Fibroblast of lung (primary cell): ENCODE measurements around the gene SEPTIN5. TPM values are rescaled to one million over a fixed set of nuclear protein-coding genes. Genes with fewer than 3 reads are reported as not detected.
"Not testable (repeated sequence)": the region's sequence is repeated elsewhere in the genome, so short reads cannot be mapped to it uniquely, and the experiment has no call there.

ENCODE experiments used
- DNase-seq, 2 donors: peaks; one replicate each; pipeline versions ENCODE4 v3.0.0 to v3.0.0-alpha.2; 2010; ENCODE audit warnings: low read depth in 2 of 2
- H2AFZ ChIP-seq: 2 replicates; pipeline ENCODE4 v1.5.1; 2012; ENCODE audit warnings: low read length, control low read depth, inconsistent platforms
- H3K27ac ChIP-seq: 2 replicates; pipeline ENCODE4 v1.5.1; 2011; ENCODE audit warnings: low read length, control low read depth; ENCODE audit not compliant: insufficient read depth
- H3K27me3 ChIP-seq: 2 replicates; pipeline ENCODE4 v1.5.1; 2011; ENCODE audit warnings: mild to moderate bottlenecking, low read length; ENCODE audit not compliant: control insufficient read depth, insufficient read depth
- H3K36me3 ChIP-seq: 2 replicates; pipeline ENCODE4 v1.5.1; 2011; ENCODE audit warnings: low read length; ENCODE audit not compliant: control insufficient read depth, insufficient read depth
- H3K4me1 ChIP-seq: 2 replicates; pipeline ENCODE4 v1.5.1; 2011; ENCODE audit warnings: low read length; ENCODE audit not compliant: control insufficient read depth, insufficient read depth; ENCODE audit errors: extremely low read depth
- H3K4me2 ChIP-seq: 2 replicates; pipeline ENCODE4 v1.5.1; 2011; ENCODE audit warnings: low read length, control low read depth; ENCODE audit not compliant: insufficient read depth; ENCODE audit errors: extremely low read depth
- H3K4me3 ChIP-seq, 4 experiments: fragments of 200-600 bp in 1 of 4; sonication (generic) in 1 of 4; replicated peaks in 1 of 4; 2 replicates each; pipeline ENCODE4 v1.5.1; 2011 to 2016; ENCODE audit warnings: low read length in 4 of 4, low read depth in 3 of 4, mild to moderate bottlenecking in 3 of 4, control low read depth in 2 of 4, inconsistent platforms in 1 of 4, mixed read lengths in 1 of 4; ENCODE audit not compliant: insufficient read depth in 1 of 4; ENCODE audit errors: control extremely low read depth in 1 of 4
- H3K79me2 ChIP-seq: 2 replicates; pipeline ENCODE4 v1.5.1; 2012; ENCODE audit warnings: mild to moderate bottlenecking, low read length, inconsistent platforms; ENCODE audit not compliant: control insufficient read depth, insufficient read depth
- H3K9ac ChIP-seq: 2 replicates; pipeline ENCODE4 v1.5.1; 2011; ENCODE audit warnings: mild to moderate bottlenecking, low read length, control low read depth; ENCODE audit not compliant: insufficient read depth
- H3K9me3 ChIP-seq: 2 replicates; pipeline ENCODE4 v1.5.1; 2012; ENCODE audit warnings: low read depth, low read length; ENCODE audit not compliant: control insufficient read depth, insufficient read depth
- H4K20me1 ChIP-seq: 2 replicates; pipeline ENCODE4 v1.5.1; 2011; ENCODE audit warnings: low read length; ENCODE audit not compliant: control insufficient read depth, insufficient read depth; ENCODE audit errors: extremely low read depth
- EZH2 ChIP-seq: IDR thresholded peaks from 2 replicates; pipeline ENCODE4 v1.5.1; 2012; ENCODE audit warnings: low read length, control low read depth, mild to moderate bottlenecking; ENCODE audit errors: missing control alignments
- polyA plus RNA-seq, 2 donors: library from polyadenylated mRNA; depleted of rRNA in 1 of 2; stranded (reverse) in 1 of 2; unstranded in 1 of 2; fragments of >200 nt; gene quantifications; 2 replicates each; pipeline ENCODE4 v1.2.1, GENCODE V29; 2011 to 2012; ENCODE audit warnings: missing spikeins in 1 of 2
- total RNA-seq: library from RNA; depleted of rRNA; stranded (reverse); fragments of >200 nt; gene quantifications from 2 replicates; pipeline ENCODE4 v1.2.1, GENCODE V29; 2014
- TF ChIP-seq, protein P1 (sequence below), 2 donors: IDR thresholded peaks in 1 of 2; conservative IDR thresholded peaks in 1 of 2; 1 replicate in 1 of 2; 2 replicates in 1 of 2; pipeline ENCODE4 v1.5.1; 2011 to 2012; ENCODE audit warnings: low read length in 2 of 2, control low read depth in 1 of 2, inconsistent platforms in 1 of 2, low read depth in 1 of 2, mild to moderate bottlenecking in 1 of 2

SEPTIN5 gene
- total and polyA plus RNA-seq, 2 donors (not counting 1 experiment from before 2014, with no cell fraction given), result 14.5 to 25.8 TPM

DNA sequence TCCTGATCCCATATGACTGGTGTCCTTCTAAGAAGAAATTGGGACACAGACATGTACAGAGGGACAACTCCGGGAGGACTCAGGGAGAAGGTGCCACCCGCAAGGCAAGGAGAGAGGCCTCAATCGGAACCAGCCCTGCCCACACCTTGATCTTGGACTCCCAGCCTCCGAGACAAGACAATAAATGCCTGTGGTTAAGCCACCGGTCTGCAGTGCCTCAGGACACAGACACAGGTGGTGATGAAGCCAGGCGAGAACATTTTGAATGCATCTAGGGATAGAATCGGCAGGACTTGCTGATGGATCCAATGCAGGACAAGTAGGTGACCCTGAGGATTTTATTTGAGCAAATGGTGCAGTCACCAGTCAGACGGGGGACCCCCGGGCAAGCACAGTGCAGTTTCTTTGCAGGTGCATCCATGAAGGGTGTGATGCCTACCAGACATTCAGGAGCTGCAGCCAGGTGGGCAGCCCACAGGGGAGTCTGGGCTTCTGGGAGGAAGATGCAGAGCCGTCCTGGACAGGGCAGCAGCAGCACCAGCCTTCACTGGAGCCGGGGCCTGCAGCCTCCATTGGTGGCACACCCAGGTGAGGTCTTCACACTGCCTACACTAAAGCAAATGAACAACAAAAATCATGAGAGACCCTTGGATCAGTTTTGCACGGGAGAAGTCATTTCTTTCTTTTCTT is 20.2 kb upstream of the SEPTIN5 start:
- Histone ChIP-seq H3K27me3 (no peaks in the 10 kb centered on the region), H3K4me3 (no peak overlapping the region), H3K27ac (no peak overlapping the region), H3K4me2 (no peak overlapping the region), H3K36me3 (no peaks in the 10 kb centered on the region), H3K4me1 (no peaks in the 10 kb centered on the region), H4K20me1 (no peaks in the 10 kb centered on the region), H2AFZ (no peak overlapping the region), H3K79me2 (no peaks in the 10 kb centered on the region), H3K9ac (no peak overlapping the region), H3K9me3 (no peaks in the 10 kb centered on the region)
- TF ChIP-seq, protein P1, sequence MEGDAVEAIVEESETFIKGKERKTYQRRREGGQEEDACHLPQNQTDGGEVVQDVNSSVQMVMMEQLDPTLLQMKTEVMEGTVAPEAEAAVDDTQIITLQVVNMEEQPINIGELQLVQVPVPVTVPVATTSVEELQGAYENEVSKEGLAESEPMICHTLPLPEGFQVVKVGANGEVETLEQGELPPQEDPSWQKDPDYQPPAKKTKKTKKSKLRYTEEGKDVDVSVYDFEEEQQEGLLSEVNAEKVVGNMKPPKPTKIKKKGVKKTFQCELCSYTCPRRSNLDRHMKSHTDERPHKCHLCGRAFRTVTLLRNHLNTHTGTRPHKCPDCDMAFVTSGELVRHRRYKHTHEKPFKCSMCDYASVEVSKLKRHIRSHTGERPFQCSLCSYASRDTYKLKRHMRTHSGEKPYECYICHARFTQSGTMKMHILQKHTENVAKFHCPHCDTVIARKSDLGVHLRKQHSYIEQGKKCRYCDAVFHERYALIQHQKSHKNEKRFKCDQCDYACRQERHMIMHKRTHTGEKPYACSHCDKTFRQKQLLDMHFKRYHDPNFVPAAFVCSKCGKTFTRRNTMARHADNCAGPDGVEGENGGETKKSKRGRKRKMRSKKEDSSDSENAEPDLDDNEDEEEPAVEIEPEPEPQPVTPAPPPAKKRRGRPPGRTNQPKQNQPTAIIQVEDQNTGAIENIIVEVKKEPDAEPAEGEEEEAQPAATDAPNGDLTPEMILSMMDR (conservative IDR thresholded peaks at IDR 0.05 in 1 of 2, IDR thresholded peaks at IDR 0.05 in 1 of 2; ENCODE audit: low read depth in 1 of 2, low read length in 2 of 2), result no peak
- no peak for TF ChIP-seq EZH2
- no peak for DNase-seq

DNA sequence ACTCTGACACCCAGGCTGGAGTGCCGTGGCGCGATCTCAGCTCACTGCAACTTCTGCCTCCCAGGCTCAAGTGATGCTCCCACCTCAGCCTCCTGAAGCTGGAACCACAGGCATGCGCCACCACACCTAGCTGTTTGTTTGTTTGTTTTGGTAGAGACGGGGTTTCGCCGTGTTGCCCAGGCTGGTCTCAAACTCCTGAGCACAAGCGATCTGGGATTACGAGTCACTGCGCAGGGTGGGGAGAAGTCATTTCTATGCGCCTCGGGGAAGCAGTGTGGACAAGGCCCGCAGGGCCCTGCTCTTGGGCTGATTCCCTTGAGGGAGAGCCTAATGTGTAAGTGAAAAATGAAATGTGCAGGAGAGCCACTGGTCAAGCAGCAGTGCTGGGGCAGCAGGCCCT is 19.6 kb upstream of the SEPTIN5 start:
- H3K4me1 ChIP-seq, result no peaks in the 10 kb centered on the region
- no peaks in the 10 kb centered on the region for H3K36me3 ChIP-seq
- H4K20me1 ChIP-seq, result no peaks in the 10 kb centered on the region
- no peak overlapping the region for H2AFZ ChIP-seq
- H3K79me2 ChIP-seq, result no peaks in the 10 kb centered on the region
- TF ChIP-seq, protein P1 (conservative IDR thresholded peaks at IDR 0.05 in 1 of 2, IDR thresholded peaks at IDR 0.05 in 1 of 2; ENCODE audit: low read depth in 1 of 2, low read length in 2 of 2), result no peak
- no peak for TF ChIP-seq EZH2
- no peak overlapping the region for H3K4me3 ChIP-seq
- DNase-seq, result no peak
- H3K9me3 ChIP-seq, result no peaks in the 10 kb centered on the region
- H3K27ac ChIP-seq, result no peak overlapping the region
- no peak overlapping the region for H3K9ac ChIP-seq
- no peak overlapping the region for H3K4me2 ChIP-seq
- H3K27me3 ChIP-seq, result no peaks in the 10 kb centered on the region

DNA sequence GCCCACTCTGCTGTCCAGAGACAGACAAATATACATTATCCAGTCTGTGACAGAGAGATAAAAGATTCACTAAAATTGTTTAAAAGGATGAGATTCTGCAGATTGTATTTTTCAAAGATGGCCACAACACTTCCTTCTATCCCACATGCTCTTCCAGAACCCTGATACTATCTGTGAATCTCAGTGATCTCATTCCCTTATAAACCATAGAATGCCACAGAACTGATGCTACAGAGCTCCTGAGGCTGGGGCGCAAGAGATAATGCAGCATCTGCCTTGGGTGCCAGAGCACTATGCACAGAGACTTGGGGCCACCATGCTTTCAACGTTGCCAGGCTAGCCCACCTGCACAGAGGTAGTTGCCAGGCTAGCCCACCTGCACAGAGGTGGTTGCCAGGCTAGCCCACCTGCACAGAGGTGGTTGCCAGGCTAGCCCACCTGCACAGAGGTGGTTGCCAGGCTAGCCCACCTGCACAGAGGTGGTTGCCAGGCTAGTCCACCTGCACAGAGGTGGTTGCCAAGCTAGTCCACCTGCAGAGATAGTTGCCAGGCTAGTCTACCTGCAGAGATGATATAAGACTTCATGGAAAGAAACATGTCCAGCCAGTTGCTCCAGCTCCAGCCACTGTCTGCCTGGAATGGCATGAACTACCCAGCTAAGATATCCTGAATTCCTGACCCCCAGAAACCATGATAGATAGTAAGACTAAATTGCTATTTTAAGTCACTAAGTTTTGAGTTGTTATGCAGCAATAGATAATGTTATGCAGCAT is 17.6 kb upstream of the SEPTIN5 start:
- Histone ChIP-seq H3K9me3 (no peaks in the 10 kb centered on the region), H3K4me2 (no peak overlapping the region), H3K27ac (no peak overlapping the region), H3K4me1 (no peaks in the 10 kb centered on the region), H3K9ac (no peak overlapping the region), H3K79me2 (no peaks in the 10 kb centered on the region), H2AFZ (no peak overlapping the region), H4K20me1 (no peaks in the 10 kb centered on the region), H3K36me3 (no peaks in the 10 kb centered on the region), H3K4me3 (no peak overlapping the region), H3K27me3 (no peaks in the 10 kb centered on the region)
- TF ChIP-seq, protein P1 (conservative IDR thresholded peaks at IDR 0.05 in 1 of 2, IDR thresholded peaks at IDR 0.05 in 1 of 2; ENCODE audit: low read depth in 1 of 2, low read length in 2 of 2), result no peak
- TF ChIP-seq EZH2, result no peak
- DNase-seq, result no peak

DNA sequence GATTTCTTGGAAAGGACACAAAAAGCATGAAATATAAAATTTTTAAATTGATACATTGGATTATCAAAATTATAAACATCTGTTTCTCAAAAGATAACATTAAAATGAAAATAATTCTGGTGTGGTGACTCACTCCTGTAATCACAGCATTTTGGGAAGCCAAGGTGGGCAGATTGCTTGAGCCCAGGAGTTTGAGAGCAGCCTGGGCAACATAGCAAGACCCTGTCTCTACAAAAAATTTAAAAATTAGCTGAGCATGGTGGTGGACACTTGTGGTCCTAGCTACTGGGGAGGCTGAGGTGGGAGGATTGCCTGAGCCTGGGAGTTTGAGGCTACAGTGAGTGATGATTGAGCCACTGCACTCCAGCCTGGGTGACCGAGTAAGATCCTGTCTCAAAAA is 16.4 kb upstream of the SEPTIN5 start:
- not testable (repeated sequence) for DNase-seq, H3K27ac ChIP-seq, H3K27me3 ChIP-seq, H3K36me3 ChIP-seq, H4K20me1 ChIP-seq, H3K4me1 ChIP-seq, H3K9me3 ChIP-seq, H3K9ac ChIP-seq, H3K4me2 ChIP-seq, H2AFZ ChIP-seq, H3K79me2 ChIP-seq, H3K4me3 ChIP-seq
